HG03159 (cell line): Measurements from ENCODE around the gene GPR158.

Experiments used
- ATAC-seq: cut with Tn5 transposase; IDR thresholded peaks from one replicate; pipeline ENCODE4 v1.9.1; 2021; ENCODE audit warnings: mild to moderate bottlenecking, moderate library complexity; ENCODE audit not compliant: unreplicated experiment

Gene GPR158

DNA sequence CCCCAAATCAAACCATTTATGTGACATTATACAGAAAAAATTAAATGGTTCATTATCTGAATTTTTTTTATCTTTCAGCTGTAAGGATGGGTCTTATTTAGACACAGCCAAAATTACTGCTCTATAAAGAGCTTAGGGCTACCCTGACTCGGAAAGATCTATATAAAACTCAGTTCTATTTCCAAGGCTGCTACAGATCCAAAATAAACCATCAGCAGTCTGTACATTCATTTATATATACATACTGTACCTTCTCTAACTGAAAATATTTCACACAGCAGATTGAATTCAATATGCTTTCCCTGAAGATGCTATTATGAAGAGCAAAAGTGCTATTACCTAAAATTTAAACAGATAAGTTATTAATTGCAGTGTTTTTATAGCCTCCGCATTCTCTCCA is 471.6 kb downstream of the GPR158 start:
- no peak for ATAC-seq

DNA sequence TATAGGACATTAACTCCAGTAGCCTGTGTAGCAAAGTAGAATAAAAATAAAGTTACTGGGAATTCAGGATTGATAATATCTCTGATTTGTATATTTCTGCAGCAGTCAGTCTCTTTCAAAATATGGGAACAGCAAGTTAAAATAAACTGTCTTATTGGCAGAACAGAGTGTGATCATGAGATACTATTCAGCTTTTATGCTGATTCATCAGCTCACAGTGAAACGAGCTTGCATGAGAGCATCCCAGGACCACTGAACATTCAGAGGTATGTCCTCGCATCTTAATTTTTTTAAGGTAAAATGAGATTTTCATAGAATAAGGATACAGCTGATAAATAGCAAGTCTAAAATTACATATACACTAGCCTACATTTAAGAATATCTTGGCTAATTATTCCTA is 476.7 kb downstream of the GPR158 start:
- ATAC-seq: no peak
